H1 (cell line): ENCODE data around the gene CIT. TPM values are rescaled to one million over a fixed set of nuclear protein-coding genes. Genes with fewer than 3 reads are reported as not detected.

Source experiments
- CTCF ChIA-PET: fragments of 300-600 bp; sonication (Branson Sonifier 250); formaldehyde crosslinking; loops from one replicate; lab custom pipeline; 2021; ENCODE audit not compliant: partially characterized antibody; lab: Charles Lee
- POLR2A ChIA-PET: fragments of 300-600 bp; sonication (Branson Sonifier 250); formaldehyde crosslinking; loops from one replicate; lab custom pipeline; 2021; ENCODE audit warnings: inconsistent platforms; ENCODE audit not compliant: partially characterized antibody; lab: Charles Lee
- DNase-seq, 2 experiments: peaks; one replicate each; pipeline versions ENCODE4 v3.0.0 to v3.0.0-alpha.2; 2010 to 2022; ENCODE audit warnings: low spot score in 2 of 2, low read depth in 1 of 2, mixed read lengths in 1 of 2
- FAIRE-seq: peaks from 2 replicates; lab custom pipeline; 2011; peaks lifted over from hg19 to GRCh38; lab: Jason Lieb, UNC
- H2AFZ ChIP-seq: 2 replicates; pipeline ENCODE4 v1.8.1; 2012; ENCODE audit warnings: low read length, inconsistent platforms
- H2AK5ac ChIP-seq: 2 replicates; pipeline ENCODE4 v1.6.1; 2013; ENCODE audit warnings: low read depth, low read length
- H2BK120ac ChIP-seq: replicated peaks from 2 replicates; pipeline ENCODE3; 2013; ENCODE audit warnings: low read depth, low read length, inconsistent platforms
- H2BK12ac ChIP-seq: 2 replicates; pipeline ENCODE4 v1.6.1; 2013; ENCODE audit warnings: low read depth, low read length
- H2BK15ac ChIP-seq: 2 replicates; pipeline ENCODE4 v1.6.1; 2013; ENCODE audit warnings: low read length
- H2BK20ac ChIP-seq: 2 replicates; pipeline ENCODE4 v1.6.1; 2013; ENCODE audit warnings: low read length
- H2BK5ac ChIP-seq: 2 replicates; pipeline ENCODE4 v1.6.1; 2013; ENCODE audit warnings: low read depth, low read length
- H3K14ac ChIP-seq: 2 replicates; pipeline ENCODE4 v1.6.1; 2013; ENCODE audit warnings: inconsistent platforms; ENCODE audit not compliant: insufficient read length
- H3K18ac ChIP-seq: 2 replicates; pipeline ENCODE4 v1.6.1; 2013; ENCODE audit warnings: low read length; ENCODE audit errors: extremely low read depth
- H3K23ac ChIP-seq: 2 replicates; pipeline ENCODE4 v1.6.1; 2013; ENCODE audit warnings: inconsistent platforms; ENCODE audit not compliant: insufficient read length
- H3K23me2 ChIP-seq: 2 replicates; pipeline ENCODE4 v1.6.1; 2013; ENCODE audit warnings: low read depth, low read length
- H3K27ac ChIP-seq: 2 replicates; pipeline ENCODE4 v1.6.1; 2011; ENCODE audit warnings: low read depth, low read length, inconsistent platforms
- H3K27me3 ChIP-seq, 4 experiments: replicated peaks in 1 of 4; 1 replicate in 1 of 4; 2 replicates in 3 of 4; pipeline versions ENCODE4 v1.6.1 to v1.8.1; 2011 to 2013; ENCODE audit warnings: low read length in 3 of 4, mild to moderate bottlenecking in 3 of 4, inconsistent platforms in 2 of 4, mixed read lengths in 2 of 4, moderate library complexity in 1 of 4; ENCODE audit not compliant: control insufficient read depth in 3 of 4, insufficient read depth in 3 of 4; ENCODE audit errors: extremely low read depth in 1 of 4
- H3K36me3 ChIP-seq, 4 experiments: 2 replicates each; pipeline versions ENCODE4 v1.6.1 to v1.8.1; 2011 to 2013; ENCODE audit warnings: mild to moderate bottlenecking in 4 of 4, low read length in 3 of 4, moderate library complexity in 2 of 4, control low read depth in 1 of 4, inconsistent platforms in 1 of 4; ENCODE audit not compliant: insufficient read depth in 4 of 4, control insufficient read depth in 2 of 4
- H3K4ac ChIP-seq: replicated peaks from 2 replicates; pipeline ENCODE3; 2013; ENCODE audit warnings: low read length, low read depth, mixed read lengths, inconsistent platforms; ENCODE audit not compliant: insufficient read length
- H3K4me1 ChIP-seq, 4 experiments: replicated peaks in 1 of 4; 1 replicate in 1 of 4; 2 replicates in 3 of 4; pipeline versions ENCODE4 v1.6.1 to v1.8.1; 2011 to 2013; ENCODE audit warnings: low read length in 3 of 4, inconsistent platforms in 2 of 4, mixed read lengths in 1 of 4; ENCODE audit not compliant: insufficient read depth in 4 of 4, control insufficient read depth in 3 of 4
- H3K4me2 ChIP-seq, 2 experiments: 2 replicates each; pipeline versions ENCODE4 v1.6.1 to v1.8.1; 2011 to 2013; ENCODE audit warnings: low read depth in 2 of 2, low read length in 2 of 2, control low read depth in 1 of 2, inconsistent platforms in 1 of 2, mild to moderate bottlenecking in 1 of 2; ENCODE audit not compliant: insufficient read depth in 1 of 2
- H3K4me3 ChIP-seq, 4 experiments: fragments of 200-600, 300-600 bp in 1 of 4; sonication (generic), shearing (Covaris generic), sonication (Bioruptor Twin) in 1 of 4; 2 replicates each; pipeline versions ENCODE4 v1.5.1 to v1.8.1; 2011 to 2016; ENCODE audit warnings: low read length in 4 of 4, low read depth in 3 of 4, control low read depth in 2 of 4, inconsistent platforms in 2 of 4, mild to moderate bottlenecking in 2 of 4, mixed read lengths in 1 of 4, moderate library complexity in 1 of 4; ENCODE audit not compliant: insufficient read depth in 2 of 4; ENCODE audit errors: extremely low read depth in 1 of 4
- H3K56ac ChIP-seq: replicated peaks from 2 replicates; pipeline ENCODE3; 2013; ENCODE audit warnings: low read depth, mild to moderate bottlenecking, mixed read lengths, low read length, inconsistent platforms; ENCODE audit not compliant: insufficient read length
- H3K79me1 ChIP-seq: 2 replicates; pipeline ENCODE4 v1.6.1; 2013; ENCODE audit warnings: low read depth, low read length, control low read depth
- H3K79me2 ChIP-seq, 2 experiments: 2 replicates each; pipeline versions ENCODE4 v1.6.1 to v1.8.1; 2012 to 2013; ENCODE audit warnings: low read length in 2 of 2, mild to moderate bottlenecking in 2 of 2, inconsistent platforms in 1 of 2; ENCODE audit not compliant: insufficient read depth in 2 of 2, control insufficient read depth in 1 of 2
- H3K9ac ChIP-seq, 4 experiments: replicated peaks in 1 of 4; 1 replicate in 1 of 4; 2 replicates in 3 of 4; pipeline versions ENCODE4 v1.6.1 to v1.8.1; 2011 to 2013; ENCODE audit warnings: low read depth in 3 of 4, low read length in 3 of 4, control low read depth in 2 of 4, mild to moderate bottlenecking in 2 of 4, moderate library complexity in 2 of 4, inconsistent platforms in 1 of 4; ENCODE audit errors: extremely low read depth in 1 of 4
- H3K9me3 ChIP-seq, 2 experiments: 2 replicates each; pipeline versions ENCODE4 v1.6.1 to v1.8.1; 2012 to 2013; ENCODE audit warnings: mild to moderate bottlenecking in 2 of 2, moderate library complexity in 2 of 2, control low read depth in 1 of 2, inconsistent platforms in 1 of 2, low read depth in 1 of 2, low read length in 1 of 2, mixed read lengths in 1 of 2; ENCODE audit not compliant: insufficient read depth in 2 of 2
- H4K20me1 ChIP-seq, 2 experiments: replicated peaks in 1 of 2; 2 replicates each; pipeline versions ENCODE3 to v1.8.1; 2011 to 2013; ENCODE audit warnings: inconsistent platforms in 2 of 2, low read length in 2 of 2, mild to moderate bottlenecking in 1 of 2; ENCODE audit not compliant: insufficient read depth in 2 of 2, control insufficient read depth in 1 of 2
- H4K5ac ChIP-seq: 2 replicates; pipeline ENCODE4 v1.6.1; 2013; ENCODE audit warnings: low read length, low read depth, mixed read lengths, inconsistent platforms; ENCODE audit not compliant: insufficient read length
- H4K8ac ChIP-seq: 2 replicates; pipeline ENCODE4 v1.8.0; 2013; ENCODE audit warnings: mild to moderate bottlenecking, moderate library complexity, low read length, inconsistent platforms; ENCODE audit not compliant: insufficient read depth; ENCODE audit errors: extremely low read depth
- H4K91ac ChIP-seq: replicated peaks from 2 replicates; pipeline ENCODE3; 2013; ENCODE audit warnings: low read length, mixed read lengths, inconsistent platforms; ENCODE audit not compliant: insufficient read length
- CTBP2 ChIP-seq: IDR thresholded peaks from 2 replicates; pipeline ENCODE4 v1.7.0; 2011; ENCODE audit warnings: borderline replicate concordance, mild to moderate bottlenecking, moderate library complexity, mixed read lengths, low read length; ENCODE audit not compliant: insufficient read depth, insufficient read length
- GABPA ChIP-seq: IDR thresholded peaks from 2 replicates; pipeline ENCODE4 v1.6.1; 2011; ENCODE audit warnings: mild to moderate bottlenecking, low read length, moderate library complexity, borderline replicate concordance; ENCODE audit not compliant: insufficient read depth
- HDAC2 ChIP-seq, 2 experiments: fragments of 300-600 bp in 1 of 2; sonication (generic) in 1 of 2; IDR thresholded peaks; 2 replicates each; pipeline ENCODE4 v1.6.1; 2011 to 2012; ENCODE audit warnings: low read depth in 2 of 2, low read length in 2 of 2, mild to moderate bottlenecking in 2 of 2, moderate library complexity in 2 of 2, borderline replicate concordance in 1 of 2, inconsistent platforms in 1 of 2
- JUN ChIP-seq: IDR thresholded peaks from 2 replicates; pipeline ENCODE4 v1.6.1; 2011; ENCODE audit warnings: low read depth, mild to moderate bottlenecking, improper control_type of control experiment, low read length
- JUND ChIP-seq: IDR thresholded peaks from 2 replicates; pipeline ENCODE4 v1.6.1; 2011; ENCODE audit warnings: mild to moderate bottlenecking, improper control_type of control experiment, low read length
- RXRA ChIP-seq: IDR thresholded peaks from 2 replicates; pipeline ENCODE4 v1.6.1; 2011; ENCODE audit warnings: low read depth, mild to moderate bottlenecking, low read length, moderate library complexity; ENCODE audit not compliant: insufficient read depth
- SAP30 ChIP-seq: fragments of 300-600 bp; sonication (generic); IDR thresholded peaks from 2 replicates; pipeline ENCODE4 v1.7.1; 2012; ENCODE audit warnings: low read length, moderate library complexity, mild to moderate bottlenecking, inconsistent platforms; ENCODE audit not compliant: insufficient read depth, insufficient replicate concordance
- SIRT6 ChIP-seq: IDR thresholded peaks from one replicate; pipeline ENCODE4 v1.7.1; 2012; ENCODE audit warnings: low read length, inconsistent platforms
- SP1 ChIP-seq: IDR thresholded peaks from 2 replicates; pipeline ENCODE4 v1.6.1; 2011; ENCODE audit warnings: low read depth, low read length
- SRF ChIP-seq: IDR thresholded peaks from 2 replicates; pipeline ENCODE4 v1.6.1; 2011; ENCODE audit warnings: mild to moderate bottlenecking, low read depth, low read length, moderate library complexity
- TBP ChIP-seq: IDR thresholded peaks from 2 replicates; pipeline ENCODE4 v1.6.1; 2011; ENCODE audit warnings: low read depth, low read length, improper control_type of control experiment
- WGBS, 2 experiments: shearing (Covaris generic) in 1 of 2; methylation state at CpG; one replicate each; pipeline versions ENCODE4 v1.1.6 to v1.1.7; 2013 to 2015; ENCODE audit warnings: low lambda C conversion rate in 2 of 2, mixed read lengths in 2 of 2, inconsistent platforms in 1 of 2, low coverage in 1 of 2, missing lambda C conversion rate in 1 of 2; ENCODE audit not compliant: insufficient replicate concordance in 2 of 2, insufficient coverage in 1 of 2, insufficient read length in 1 of 2; ENCODE audit errors: extremely low coverage in 1 of 2, missing lambda C conversion rate in 1 of 2; 5-methylcytosine and 5-hydroxymethylcytosine counted together
- polyA plus RNA-seq, 7 experiments: library from polyadenylated mRNA; depleted of rRNA in 3 of 7; stranded (reverse) in 5 of 7; unstranded in 2 of 7; fragments of >200 nt in 5 of 7; fragments of 200-250 nt in 2 of 7; gene quantifications; 1 replicate in 5 of 7; 2 replicates in 1 of 7; 4 replicates in 1 of 7; pipeline versions ENCODE4 v1.2.1 to v1.2.3, GENCODE V29; 2011 to 2013; ENCODE audit warnings: missing spikeins in 2 of 7, mixed read lengths in 2 of 7
- total RNA-seq: library from RNA; stranded (reverse); fragmentation: NEBNext Ultra II Directional; extraction: Animal tissue kit (Norgen Biotek cat#: 25700); gene quantifications from 2 replicates; pipeline ENCODE4 v1.2.1, GENCODE V29; 2021

CIT gene
- total and polyA plus RNA-seq, 2 of the 8 experiments (the other 6 are each of a cell fraction or from before 2014, with no cell fraction given): 17.1 to 60.9 TPM

DNA sequence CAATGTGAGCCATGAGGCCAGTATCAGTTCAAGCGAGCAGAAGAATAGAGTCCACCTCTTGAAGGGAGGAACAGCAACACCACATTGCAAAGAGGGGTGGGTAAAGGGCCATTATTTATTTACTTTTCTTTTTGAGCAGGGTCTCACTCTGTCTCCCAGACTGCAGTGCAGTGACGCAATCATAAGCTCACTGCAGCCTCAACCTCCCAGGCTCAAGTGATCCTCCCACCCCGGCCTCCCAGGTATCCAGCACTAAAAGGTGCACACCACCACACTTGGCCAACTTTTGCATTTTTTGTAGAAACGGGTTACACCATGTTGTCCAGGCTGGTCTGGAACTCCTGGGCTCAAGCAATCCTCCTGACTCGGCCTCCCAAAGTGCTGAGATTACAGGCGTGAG, 42.9 kb upstream of the CIT start:
- FAIRE-seq: no peak
- CTCF ChIA-PET: no interaction called here
- 90% methylated on average over 6 of the region's 6 CpGs; no CpG with 5 or more reads in 1 of the 2 experiments for WGBS, 2 experiments

More for the DNA sequence above, 42.9 kb upstream of the CIT start:
- Histone ChIP-seq H3K9me3 (peaks cover 5 to 6% of the 10 kb centered on the region in 2 experiments; a peak in 1 of 4 replicates), H4K20me1 (no peaks in the 10 kb centered on the region), H3K23ac (no peak overlapping the region), H3K9ac (no peak overlapping the region), H3K4me1 (no peaks in the 10 kb centered on the region), H3K18ac (no peak overlapping the region), H4K91ac (no peak overlapping the region), H3K27me3 (no peaks in the 10 kb centered on the region), H3K79me2 (no peaks in the 10 kb centered on the region), H2BK12ac (no peak overlapping the region), H2BK5ac (no peak overlapping the region), H3K4me2 (no peak overlapping the region), H3K27ac (no peak overlapping the region), H3K4ac (no peak overlapping the region), H2BK15ac (no peak overlapping the region), H2BK120ac (no peak overlapping the region), H3K79me1 (no peaks in the 10 kb centered on the region), H3K14ac (no peak overlapping the region), H2AFZ (no peak overlapping the region), H3K36me3 (no peaks in the 10 kb centered on the region; a peak in 1 of 8 replicates), H3K56ac (no peak overlapping the region), H3K4me3 (no peak overlapping the region), H2AK5ac (no peak overlapping the region), H4K8ac (no peak overlapping the region), H3K23me2 (no peaks in the 10 kb centered on the region), H4K5ac (no peak overlapping the region), H2BK20ac (no peak overlapping the region)
- POLR2A ChIA-PET: no interaction called here
- no peak for DNase-seq
- no peak for TF ChIP-seq SRF
- no peak for TF ChIP-seq JUND
- no peak for TF ChIP-seq CTBP2
- no peak for TF ChIP-seq JUN
- TF ChIP-seq HDAC2 (IDR thresholded peaks at IDR 0.05; ENCODE audit: borderline replicate concordance in 1 of 2, low read depth in 2 of 2, low read length in 2 of 2): no peak
- TF ChIP-seq SAP30: no peak
- TF ChIP-seq GABPA: no peak
- TF ChIP-seq RXRA: no peak
- no peak for TF ChIP-seq SIRT6
- TF ChIP-seq SP1: no peak
- TF ChIP-seq TBP: no peak
